Panc1 (cell line): Measurements from ENCODE around the gene SGCE.

Source experiments
- CTCF ChIP-seq: fragments of 450-650 bp; IDR thresholded peaks from 2 replicates; pipeline ENCODE4 v1.5.1; 2017; ENCODE audit warnings: mild to moderate bottlenecking
- POLR2AphosphoS5 ChIP-seq: IDR thresholded peaks from 2 replicates; pipeline ENCODE4 v1.6.1; 2012; ENCODE audit warnings: mild to moderate bottlenecking, low read depth, low read length, moderate library complexity
- REST ChIP-seq, 2 experiments: IDR thresholded peaks; 2 replicates each; pipeline ENCODE4 v1.6.1; 2011 to 2012; ENCODE audit warnings: low read depth in 2 of 2, control low read depth in 1 of 2, low read length in 1 of 2, mild to moderate bottlenecking in 1 of 2, moderate library complexity in 1 of 2; ENCODE audit not compliant: insufficient read depth in 1 of 2
- SIN3A ChIP-seq: IDR thresholded peaks from 2 replicates; pipeline ENCODE4 v1.6.1; 2012; ENCODE audit warnings: low read depth, mild to moderate bottlenecking, low read length, moderate library complexity, borderline replicate concordance; ENCODE audit not compliant: insufficient read depth

- TF ChIP-seq POLR2AphosphoS5, result no peak
- no peak for TF ChIP-seq CTCF
- no peak for TF ChIP-seq SIN3A
- TF ChIP-seq REST (IDR thresholded peaks at IDR 0.05; ENCODE audit: insufficient read depth in 1 of 2, low read depth in 2 of 2, low read length in 1 of 2), result no peak
These were observed 94.0 kb downstream of the SGCE start for GRCh38 chr7:94561841-94562514.
